DMS153 treated with DMSO at 0.1 percent for 48 hours (cell line): Measurements from ENCODE around the gene POU2F1.

Experiments
- DNase-seq: peaks from one replicate; lab custom pipeline; 2025; ENCODE audit not compliant: unreplicated experiment; lab: John Stamatoyannopoulos, UW

The POU2F1 gene

GRCh38 chr1:167457936-167458584 lies 237.4 kb downstream of the POU2F1 start:
- DNase-seq = no peak

- no peak for DNase-seq
Observed at GRCh38 chr1:167460836-167461235, 240.2 kb downstream of the POU2F1 start.

- no peak for DNase-seq
Observed at GRCh38 chr1:167462341-167462740, 241.7 kb downstream of the POU2F1 start.

DNA sequence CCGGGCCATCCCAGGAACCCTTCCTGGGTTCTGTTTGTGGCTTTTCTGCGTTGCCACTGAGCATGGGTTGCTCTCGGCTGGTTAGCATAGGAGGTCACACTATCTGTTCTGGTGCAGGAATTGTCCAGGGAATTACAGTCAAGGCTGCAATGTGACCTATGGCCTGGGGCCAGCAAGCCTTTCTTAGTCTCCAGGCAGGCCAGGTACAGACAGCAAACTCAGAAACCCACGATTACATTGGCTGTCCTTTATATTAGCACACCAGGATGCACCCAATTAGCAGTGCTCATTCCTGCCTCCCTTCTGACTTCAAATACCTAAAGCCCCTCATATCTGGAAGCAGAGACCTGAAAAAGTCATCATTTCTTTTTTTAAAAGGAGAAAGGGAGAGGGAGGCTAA lies 242.4 kb downstream of the POU2F1 start:
- DNase-seq = no peak

- no peak for DNase-seq
Observed at GRCh38 chr1:167463875-167464575, 243.3 kb downstream of the POU2F1 start.

DNA sequence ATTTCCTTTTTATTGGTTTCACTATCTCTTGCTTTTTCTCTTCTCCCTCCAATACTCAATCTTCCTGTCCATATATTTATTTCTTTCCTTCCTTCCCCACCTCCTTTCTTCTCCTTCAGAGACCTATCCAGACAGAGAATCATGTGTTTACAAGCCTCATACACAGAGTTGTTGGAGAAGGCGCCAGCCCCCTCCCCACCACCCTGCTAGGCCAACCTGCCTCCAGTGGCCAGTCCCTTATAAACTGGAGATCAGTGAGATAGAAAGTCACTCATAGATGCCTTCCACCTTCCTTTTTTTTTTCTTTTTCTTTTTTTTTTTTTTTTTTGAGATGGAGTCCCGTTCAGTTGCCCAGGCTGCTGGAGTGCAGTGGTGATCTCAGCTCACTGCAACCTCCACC lies 244.3 kb downstream of the POU2F1 start:
- no peak for DNase-seq

DNA sequence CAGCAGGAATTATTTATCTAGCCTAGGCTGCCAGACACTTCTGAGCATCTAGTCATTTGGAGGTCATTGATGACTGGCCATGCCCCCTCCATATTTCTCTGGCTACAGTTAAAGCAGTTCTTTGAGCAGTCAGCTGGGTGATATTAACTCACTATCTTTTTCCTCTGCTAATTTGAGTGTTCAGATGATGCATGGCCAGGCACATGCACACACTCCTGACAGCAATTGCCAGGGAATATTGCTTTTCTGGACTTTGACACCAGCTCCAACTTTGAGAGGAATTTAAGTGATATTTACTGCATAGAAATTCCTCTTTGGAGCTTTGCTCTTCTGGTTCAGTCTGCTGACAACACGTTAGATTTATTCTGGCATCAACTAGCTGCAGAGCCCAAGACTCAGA lies 245.1 kb downstream of the POU2F1 start:
- no peak for DNase-seq

GRCh38 chr1:167467126-167467710 lies 246.5 kb downstream of the POU2F1 start:
- no peak for DNase-seq

GRCh38 chr1:167467752-167468151 lies 247.1 kb downstream of the POU2F1 start:
- no peak for DNase-seq

DNA sequence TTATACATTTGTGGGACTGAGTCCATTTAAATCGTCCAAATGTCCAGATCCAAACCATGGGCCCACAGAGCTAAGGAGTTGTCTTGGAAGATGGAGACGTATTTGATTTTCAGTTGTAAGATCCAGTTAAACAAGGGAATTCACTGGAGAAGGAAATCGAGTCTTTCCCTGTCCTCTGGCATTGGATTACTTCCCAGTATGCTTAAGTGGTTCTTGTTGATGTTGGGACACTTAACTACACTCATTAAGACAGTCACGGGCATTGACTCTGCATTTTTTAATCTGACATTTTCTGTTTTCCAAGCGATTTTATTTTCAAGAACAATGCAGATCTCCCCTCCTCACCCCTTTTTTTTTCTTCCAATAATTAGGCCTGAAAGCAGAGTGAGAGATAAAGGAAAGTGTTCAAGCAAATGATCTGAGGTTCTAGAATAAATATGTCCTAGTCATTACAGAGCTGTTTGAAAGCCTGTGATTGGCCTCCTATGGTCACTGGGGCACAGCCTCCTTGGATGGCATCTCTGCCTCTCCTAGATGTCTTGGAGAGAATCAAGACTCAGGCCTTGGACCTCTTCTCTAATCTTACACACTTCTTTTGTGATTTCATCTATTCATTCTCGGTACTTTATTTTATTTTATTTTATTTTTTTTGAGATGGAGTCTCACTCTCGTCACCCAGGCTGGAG lies 248.7 kb downstream of the POU2F1 start:
- no peak for DNase-seq

DNA sequence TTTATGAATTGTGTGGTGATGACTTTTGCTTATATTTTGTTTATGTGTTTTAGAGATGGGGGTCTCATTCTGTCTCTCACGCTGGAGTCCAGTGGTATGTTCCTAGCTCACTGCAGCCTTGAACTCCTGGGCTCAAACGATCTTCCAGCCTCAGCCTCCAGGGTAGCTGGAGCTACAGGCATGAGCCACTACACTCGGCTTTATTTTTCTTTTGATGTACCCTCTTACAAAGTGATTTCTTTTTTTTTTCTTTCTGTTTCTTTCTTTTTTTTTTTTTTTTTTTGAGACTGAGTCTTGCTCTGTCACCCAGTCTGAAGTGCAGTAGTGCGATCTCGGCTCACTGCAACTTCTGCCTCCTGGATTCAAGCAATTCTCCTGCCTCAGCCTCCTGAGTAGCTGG lies 250.9 kb downstream of the POU2F1 start:
- DNase-seq = no peak

GRCh38 chr1:167472752-167473521 lies 252.3 kb downstream of the POU2F1 start:
- DNase-seq = no peak

- DNase-seq = no peak
Observed at GRCh38 chr1:167473761-167474160, 253.1 kb downstream of the POU2F1 start.

- no peak for DNase-seq
Observed at GRCh38 chr1:167474191-167474641, 253.5 kb downstream of the POU2F1 start.

DNA sequence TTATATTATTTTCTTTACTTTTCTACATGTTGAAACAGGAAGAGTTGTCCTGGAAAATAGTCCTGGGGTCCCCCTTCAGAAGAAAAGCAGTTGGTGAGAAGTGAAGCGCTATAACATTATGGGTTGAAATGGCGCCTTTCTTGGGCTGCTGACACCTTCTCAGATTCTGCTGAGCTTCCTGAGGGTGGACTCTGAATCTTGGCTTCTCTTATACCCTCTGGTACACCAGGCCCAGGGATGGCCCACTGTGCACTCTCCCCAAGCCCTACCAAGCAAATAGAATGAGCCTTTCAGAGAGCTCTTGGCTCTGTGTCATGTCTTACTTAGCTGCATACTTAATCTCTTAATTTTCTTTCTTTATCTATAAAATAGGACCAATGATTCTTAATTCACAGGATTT lies 255.4 kb downstream of the POU2F1 start:
- DNase-seq = no peak
